Hypothalamus (tissue), 51 donors: Measurements from ENCODE around the gene C10orf62.
A peak's percentile ranks its signal among the peaks of the same experiment; 100 is the strongest.

ENCODE experiments used
- DNase-seq, 51 donors: peaks; one replicate each; lab custom pipeline; 2025; lab: John Stamatoyannopoulos, UW

Gene C10orf62

DNA sequence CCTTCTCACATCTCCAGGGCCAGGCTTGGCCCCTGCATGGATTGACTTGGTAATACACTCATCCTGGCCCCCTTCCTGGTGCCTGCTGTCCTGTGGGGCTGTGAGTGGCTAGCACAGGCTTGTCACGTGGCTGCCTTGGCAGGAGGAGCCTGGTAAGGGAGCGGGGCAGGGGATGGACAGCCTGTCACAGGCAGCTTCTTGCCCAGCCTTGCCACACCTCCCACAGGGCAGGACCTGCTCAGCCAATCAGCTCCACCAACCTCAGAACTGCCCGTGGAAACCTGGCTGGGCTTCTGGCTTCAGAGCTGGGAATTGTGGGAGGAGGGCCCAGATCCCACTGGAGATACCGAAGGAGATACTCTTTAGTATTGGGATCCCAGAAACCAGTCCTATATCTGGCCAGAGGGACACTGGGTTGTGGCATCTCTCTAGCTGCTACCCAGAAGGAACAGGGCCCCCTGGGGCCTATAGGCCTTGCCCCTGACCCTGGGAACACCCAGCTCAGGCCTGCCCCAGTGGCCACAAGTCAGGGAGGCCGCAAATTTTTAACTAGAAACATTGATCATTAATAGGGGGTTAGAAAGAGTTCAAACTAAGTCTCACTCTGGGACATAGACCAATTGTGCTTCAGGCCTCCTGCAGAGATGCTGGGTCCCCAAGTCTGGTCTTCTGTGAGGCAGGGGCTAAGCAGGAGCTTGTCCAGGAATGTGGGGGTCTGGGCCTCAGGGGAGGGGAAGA is 5.3 kb upstream of the C10orf62 start, which contains the start of gene HOGA1:
TSS of gene HOGA1 (plus strand) at position 330 of the 738 bp plus-strand sequence. CDS start at position 645, 315 bp downstream.
- DNase-seq: peak in 48 of 51 donors; percentile 18 to 98 (median 86)

DNA sequence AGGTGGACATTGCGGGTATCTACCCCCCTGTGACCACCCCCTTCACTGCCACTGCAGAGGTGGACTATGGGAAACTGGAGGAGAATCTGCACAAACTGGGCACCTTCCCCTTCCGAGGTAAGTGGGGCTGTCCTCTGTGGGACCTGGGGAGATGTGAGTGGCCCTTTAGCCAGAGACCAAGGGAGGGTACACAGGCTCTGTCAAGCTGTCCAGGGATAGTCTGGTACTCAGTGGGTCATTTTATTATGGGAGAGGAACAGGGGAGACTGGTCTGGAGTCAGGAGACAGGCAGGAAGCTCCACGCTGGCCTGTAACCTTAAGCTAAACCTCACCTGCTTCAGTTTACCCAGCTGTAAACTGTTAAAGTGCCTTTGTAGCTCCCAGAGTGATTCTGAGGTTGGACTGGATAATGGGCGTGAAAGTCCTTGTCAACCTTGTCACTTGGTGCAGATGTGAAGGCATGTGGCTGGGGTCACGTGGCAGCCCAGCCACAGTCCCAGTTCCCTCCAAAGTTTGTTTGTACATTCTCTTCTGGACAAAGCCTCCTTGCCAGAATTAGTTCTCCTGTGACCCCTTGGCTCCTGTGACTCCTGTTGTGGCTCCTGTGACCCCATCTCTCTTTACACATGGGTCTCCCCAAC is 4.6 kb upstream of the C10orf62 start:
- no peak for DNase-seq

- no peak for DNase-seq
These were observed 4.1 kb upstream of the C10orf62 start for GRCh38 chr10:97585439-97585811.

DNA sequence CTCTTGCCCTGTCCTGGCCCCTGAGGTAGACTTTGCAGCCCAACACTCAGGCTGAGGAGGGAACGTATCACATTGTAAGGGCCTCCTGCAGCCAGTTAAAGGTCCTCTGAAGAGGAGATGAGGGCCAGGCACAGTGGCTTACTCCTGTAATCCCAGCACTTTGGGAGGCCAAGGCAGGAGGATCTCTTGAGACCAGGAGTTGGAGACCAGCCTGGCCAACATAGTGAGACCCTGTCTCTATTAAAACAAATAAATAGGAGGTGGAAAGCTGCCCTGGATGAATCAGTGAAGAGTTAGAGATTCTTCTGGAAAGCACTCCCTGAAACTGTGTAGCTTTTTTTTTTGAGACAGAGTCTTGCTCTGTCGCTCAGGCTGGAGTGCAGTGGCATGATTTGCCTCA is 2.3 kb upstream of the C10orf62 start:
- no peak for DNase-seq

DNA sequence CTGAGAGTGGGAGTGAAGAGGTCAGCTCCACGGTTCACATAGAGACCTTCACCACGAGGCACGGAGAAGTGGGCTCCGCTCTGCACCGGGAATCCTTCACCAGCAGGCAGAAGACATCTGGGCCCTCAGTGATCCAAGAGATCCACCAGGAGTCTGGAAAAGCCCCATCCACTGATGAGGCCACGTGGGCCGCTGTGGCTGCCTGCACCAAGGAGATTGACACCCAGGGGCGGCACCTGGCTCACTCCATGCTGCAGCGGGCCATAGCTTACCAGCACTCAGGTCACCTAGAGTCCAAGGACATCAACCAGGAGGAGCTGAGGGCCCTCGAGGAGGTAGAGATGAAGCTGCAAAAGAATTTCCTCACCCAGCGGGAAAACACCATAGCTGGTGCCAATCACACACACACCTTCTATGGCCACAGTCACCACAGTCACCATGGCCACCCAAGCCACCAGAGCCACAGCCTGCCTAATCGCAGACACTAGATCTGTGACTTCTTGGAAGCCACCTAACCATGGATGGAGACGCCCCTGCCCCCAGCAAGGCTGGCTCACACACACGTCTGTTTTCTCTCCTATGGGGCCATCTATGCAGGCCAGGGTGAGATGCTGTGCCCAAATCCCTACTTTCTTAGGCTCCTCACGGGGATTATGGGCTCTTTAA is 694 bp downstream of the C10orf62 start:
- no peak for DNase-seq

- no peak for DNase-seq
These were observed 1.4 kb downstream of the C10orf62 start for GRCh38 chr10:97590748-97591495.

DNA sequence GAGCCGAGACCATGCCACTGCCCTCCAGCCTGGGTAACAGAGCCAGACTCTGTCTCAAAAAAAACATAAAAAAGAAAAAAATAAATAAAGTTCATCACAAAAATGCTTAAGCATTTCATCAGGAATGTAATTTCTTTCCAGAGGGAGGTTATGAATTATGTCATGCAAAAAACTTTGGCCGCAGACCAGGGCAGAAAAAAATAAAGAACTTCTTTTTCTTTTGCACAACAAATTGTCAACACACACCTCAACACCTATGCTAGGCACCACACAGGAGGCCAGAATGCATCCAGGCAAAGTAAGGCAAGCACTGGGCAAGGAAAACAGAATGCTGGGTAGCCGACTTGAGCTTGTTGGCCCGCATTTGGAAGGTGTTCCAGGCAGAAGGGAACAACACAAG is 3.9 kb downstream of the C10orf62 start:
- no peak for DNase-seq

- DNase-seq: peak in 5 of 51 donors; percentile 11 to 41 (median 21)
These were observed 6.9 kb downstream of the C10orf62 start for GRCh38 chr10:97596101-97597082.

DNA sequence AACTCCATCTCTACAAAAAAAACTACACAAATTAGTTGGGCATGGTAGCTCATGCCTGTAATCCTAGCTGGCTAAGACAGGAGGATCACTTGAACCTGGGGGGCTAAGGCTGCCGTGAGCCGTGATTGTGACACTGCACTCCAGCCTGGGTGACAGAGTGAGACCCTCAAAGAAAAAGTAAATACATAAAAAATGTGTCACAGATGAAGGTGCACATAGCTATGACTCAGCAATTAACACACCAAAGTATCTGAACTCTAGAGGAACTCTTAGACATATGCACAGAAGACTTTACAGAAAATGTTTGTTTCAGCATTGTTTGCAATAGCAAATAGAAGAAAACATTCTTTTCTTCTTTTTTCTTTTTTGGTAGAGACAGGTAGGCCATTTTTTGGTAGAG is 8.3 kb downstream of the C10orf62 start:
- DNase-seq: no peak

GRCh38 chr10:97598407-97599271 is 9.1 kb downstream of the C10orf62 start:
- no peak for DNase-seq

DNA sequence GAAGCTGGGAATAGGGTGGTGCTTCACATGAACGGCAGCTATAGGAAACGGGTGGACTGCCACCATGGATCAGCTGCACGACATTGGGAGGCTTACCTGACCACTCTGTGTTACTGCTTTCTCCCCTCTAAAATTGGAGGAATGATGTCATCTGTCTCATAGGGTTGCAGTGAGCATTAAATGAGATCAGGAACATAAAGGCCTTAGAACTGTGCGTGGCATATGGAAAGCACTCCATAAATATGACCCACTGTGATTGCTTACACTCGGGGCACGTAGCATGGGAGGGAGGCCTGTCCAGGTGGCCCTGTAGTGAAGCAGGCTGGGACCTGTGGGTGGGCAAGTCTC is 9.7 kb downstream of the C10orf62 start:
- DNase-seq: no peak

DNA sequence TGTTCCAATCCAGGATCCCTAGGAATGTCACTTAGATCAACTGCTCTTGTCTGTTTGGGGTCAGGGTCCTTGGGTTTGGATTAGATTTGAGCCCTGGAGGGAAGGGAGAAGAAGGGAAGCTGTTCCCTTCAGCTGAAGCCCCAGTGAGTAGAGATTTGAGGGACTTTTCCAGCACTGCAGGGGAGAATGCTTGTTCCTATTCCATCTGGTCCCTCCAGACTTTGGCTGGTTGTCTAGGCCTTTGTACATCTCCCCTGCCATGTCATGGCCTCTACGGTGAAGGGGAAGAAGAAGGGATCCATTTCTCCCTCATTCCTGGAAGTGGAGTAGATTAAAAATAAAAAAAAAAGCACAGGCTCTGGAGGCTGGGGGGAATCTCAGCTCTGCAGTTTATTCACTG is 11.1 kb downstream of the C10orf62 start:
- no peak for DNase-seq

DNA sequence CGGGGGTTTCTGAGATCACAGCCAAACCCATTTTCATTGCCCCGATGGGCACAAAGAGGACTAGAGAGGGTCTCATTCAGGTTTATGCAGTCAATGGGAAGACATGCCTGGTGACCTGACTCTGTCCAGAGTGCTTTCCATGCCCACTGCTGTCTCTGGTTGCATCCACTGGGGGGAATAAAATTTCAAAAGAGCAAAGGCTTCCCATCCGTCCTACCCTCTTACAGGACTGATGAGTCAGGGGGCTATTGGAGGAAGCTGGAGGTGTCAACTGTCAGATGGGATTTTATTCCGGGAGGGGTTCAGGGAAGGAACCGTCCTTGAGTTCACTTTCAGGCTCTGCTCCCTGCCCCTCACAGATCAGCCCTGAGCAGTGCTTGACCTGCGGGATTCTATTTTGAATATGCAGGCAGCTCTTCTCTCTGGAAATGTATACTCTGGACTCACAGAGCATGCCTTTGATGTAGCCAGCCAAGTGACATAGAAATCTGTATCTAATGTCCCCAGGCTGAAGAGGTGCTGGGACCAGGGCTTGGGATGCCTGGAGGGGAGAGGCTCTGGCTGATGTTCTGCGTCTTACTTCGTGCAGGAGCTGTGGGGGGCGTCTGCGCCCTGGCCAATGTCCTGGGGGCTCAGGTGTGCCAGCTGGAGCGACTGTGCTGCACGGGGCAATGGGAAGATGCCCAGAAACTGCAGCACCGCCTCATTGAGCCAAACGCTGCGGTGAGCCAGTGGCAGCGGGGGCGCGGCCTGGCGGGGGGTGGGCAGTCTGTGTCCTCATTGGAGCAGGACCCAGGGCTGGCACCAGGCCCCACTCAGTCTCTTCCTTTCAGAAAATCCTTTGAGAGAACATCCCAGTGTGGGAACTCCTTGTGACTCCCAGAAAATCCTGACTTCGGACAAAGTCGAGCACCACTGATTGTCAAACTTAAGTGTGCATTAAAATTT is 12.0 kb downstream of the C10orf62 start:
- peak in 33 of 51 donors; percentile 12 to 80 (median 61) for DNase-seq

DNA sequence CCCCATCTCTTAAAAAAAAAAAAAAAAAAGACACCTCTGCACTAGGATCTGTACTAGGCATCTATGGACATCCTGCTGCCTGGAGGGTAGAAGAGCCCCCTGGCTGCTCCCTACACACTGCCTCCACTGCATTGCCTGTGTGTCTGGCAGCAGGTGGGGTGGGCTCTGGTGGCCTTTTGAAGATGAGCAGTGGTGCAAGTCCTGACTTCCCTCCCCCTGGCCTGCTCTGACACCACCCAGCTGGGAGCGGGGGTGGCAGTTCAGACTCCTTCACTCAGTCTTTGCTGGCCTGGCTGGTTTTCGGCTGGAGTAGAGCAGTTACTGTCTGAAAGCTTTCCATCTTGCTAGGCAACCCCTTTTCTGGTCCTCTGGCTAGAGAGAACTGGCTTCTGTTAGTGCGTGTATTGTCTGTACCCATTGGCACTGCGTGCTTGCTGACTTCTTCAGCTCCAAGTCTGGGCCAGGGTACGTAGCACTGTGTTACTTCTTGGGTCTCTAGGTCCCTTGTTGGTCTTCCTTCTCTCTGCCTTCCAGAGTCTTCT is 17.6 kb downstream of the C10orf62 start:
- DNase-seq: peak in 27 of 51 donors; percentile 6 to 71 (median 35)

- no peak for DNase-seq
These were observed 19.6 kb downstream of the C10orf62 start for GRCh38 chr10:97608991-97609561.

GRCh38 chr10:97611473-97611872 is 22.0 kb downstream of the C10orf62 start:
- no peak for DNase-seq

GRCh38 chr10:97612386-97612785 is 22.9 kb downstream of the C10orf62 start:
- DNase-seq: peak in 2 of 51 donors; percentile 7 to 12
